ENCODE data around the gene ENTHD1.

The ENTHD1 gene

DNA sequence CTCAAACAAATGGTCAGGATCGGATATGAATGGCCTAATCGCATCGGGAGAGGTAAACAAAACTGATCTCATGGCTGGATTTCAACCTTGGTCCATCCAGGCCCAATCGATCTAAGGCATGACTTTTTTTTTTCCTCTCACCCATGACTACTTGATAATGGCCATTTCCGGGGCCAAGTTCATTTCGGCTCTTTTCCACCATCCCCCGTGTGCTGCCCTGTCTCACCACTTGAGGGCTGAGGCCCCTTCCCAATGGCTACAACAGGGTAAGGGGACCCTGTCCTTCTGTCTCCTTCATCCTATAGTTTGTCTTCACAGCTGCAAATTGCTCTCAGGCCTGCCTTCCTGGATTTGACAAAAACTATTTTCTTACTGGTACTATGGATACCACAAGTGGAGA is 34.0 kb upstream of the ENTHD1 start:
- no peak for TF ChIP-seq CEBPB (IDR thresholded peaks at IDR 0.05)
- TF ChIP-seq FOXM1 (IDR thresholded peaks at IDR 0.05; ENCODE audit: borderline replicate concordance, low read depth), result no peak
- no peak for TF ChIP-seq CREB1 (IDR thresholded peaks at IDR 0.05; ENCODE audit: low read depth)
- TF ChIP-seq TCF12 (IDR thresholded peaks at IDR 0.05; ENCODE audit: low read depth), result no peak

DNA sequence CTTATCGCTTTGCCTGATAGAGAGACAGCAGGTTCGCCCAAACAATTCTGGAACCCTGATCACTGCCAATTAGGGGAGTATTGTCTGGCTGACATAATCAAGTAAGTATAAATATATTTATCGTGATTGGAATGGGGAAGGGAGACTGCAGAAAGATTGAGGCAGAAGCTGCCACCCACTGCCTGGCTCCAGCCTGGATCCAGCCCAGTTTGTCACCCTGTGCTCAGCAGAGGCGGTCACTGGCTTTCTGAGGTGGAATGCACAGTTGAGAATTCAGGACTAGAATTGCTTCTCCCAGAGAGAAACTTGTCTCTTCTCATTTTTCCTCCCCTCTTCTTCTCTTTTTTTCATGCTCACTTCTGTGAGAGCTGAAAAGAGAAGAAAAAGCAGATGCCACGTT is 33.2 kb upstream of the ENTHD1 start:
- TF ChIP-seq CREB1 (IDR thresholded peaks at IDR 0.05; ENCODE audit: low read depth) (no peak), TEAD4 (IDR thresholded peaks at IDR 0.05) (no peak), NFIC (IDR thresholded peaks at IDR 0.05) (no peak), MAX (IDR thresholded peaks at IDR 0.05) (no peak), YY1 (IDR thresholded peaks at IDR 0.05; ENCODE audit: low read depth) (no peak), TCF12 (IDR thresholded peaks at IDR 0.05; ENCODE audit: low read depth) (no peak), REST (IDR thresholded peaks at IDR 0.05; ENCODE audit: low read depth) (no peak)
- TF ChIP-seq, protein P1, sequence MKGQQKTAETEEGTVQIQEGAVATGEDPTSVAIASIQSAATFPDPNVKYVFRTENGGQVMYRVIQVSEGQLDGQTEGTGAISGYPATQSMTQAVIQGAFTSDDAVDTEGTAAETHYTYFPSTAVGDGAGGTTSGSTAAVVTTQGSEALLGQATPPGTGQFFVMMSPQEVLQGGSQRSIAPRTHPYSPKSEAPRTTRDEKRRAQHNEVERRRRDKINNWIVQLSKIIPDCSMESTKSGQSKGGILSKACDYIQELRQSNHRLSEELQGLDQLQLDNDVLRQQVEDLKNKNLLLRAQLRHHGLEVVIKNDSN (IDR thresholded peaks at IDR 0.05), result no peak

GRCh38 chr22:39925909-39926679 is 32.5 kb upstream of the ENTHD1 start:
- TF ChIP-seq FOXM1 (IDR thresholded peaks at IDR 0.05; ENCODE audit: borderline replicate concordance, low read depth) (no peak), EGR1 (IDR thresholded peaks at IDR 0.05) (no peak), EP300 (IDR thresholded peaks at IDR 0.05; ENCODE audit: borderline replicate concordance) (no peak), NFIC (IDR thresholded peaks at IDR 0.05) (no peak), RAD21 (IDR thresholded peaks at IDR 0.05; ENCODE audit: low read depth) (no peak), REST (IDR thresholded peaks at IDR 0.05; ENCODE audit: low read depth) (no peak), TEAD4 (IDR thresholded peaks at IDR 0.05) (no peak), ZBTB7A (IDR thresholded peaks at IDR 0.05; ENCODE audit: low read depth) (no peak), TCF12 (IDR thresholded peaks at IDR 0.05; ENCODE audit: low read depth) (no peak), CEBPB (IDR thresholded peaks at IDR 0.05) (no peak)
- TF ChIP-seq, protein P1 (IDR thresholded peaks at IDR 0.05), result no peak

DNA sequence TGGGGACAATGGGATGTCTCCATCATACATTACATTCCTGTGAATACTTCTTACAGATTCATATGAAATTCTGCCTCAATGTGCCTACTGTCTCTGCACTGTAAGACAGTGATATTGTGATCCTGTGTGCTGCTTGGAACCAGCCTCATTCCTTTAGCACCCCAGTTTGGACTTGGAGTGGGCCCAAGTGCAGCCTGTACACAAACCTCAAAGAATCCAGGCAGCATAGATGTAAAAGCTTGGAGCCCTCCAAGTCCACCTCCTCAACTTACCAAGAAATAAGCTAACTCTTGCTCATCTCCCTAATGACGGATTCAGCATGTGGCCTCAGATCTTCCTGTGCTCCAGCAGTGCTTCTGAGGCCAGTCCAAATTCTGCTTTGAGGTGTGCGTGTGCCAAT is 31.7 kb upstream of the ENTHD1 start:
- TF ChIP-seq TAF1 (IDR thresholded peaks at IDR 0.05; ENCODE audit: low read depth) (no peak), CREB1 (IDR thresholded peaks at IDR 0.05; ENCODE audit: low read depth) (no peak)

DNA sequence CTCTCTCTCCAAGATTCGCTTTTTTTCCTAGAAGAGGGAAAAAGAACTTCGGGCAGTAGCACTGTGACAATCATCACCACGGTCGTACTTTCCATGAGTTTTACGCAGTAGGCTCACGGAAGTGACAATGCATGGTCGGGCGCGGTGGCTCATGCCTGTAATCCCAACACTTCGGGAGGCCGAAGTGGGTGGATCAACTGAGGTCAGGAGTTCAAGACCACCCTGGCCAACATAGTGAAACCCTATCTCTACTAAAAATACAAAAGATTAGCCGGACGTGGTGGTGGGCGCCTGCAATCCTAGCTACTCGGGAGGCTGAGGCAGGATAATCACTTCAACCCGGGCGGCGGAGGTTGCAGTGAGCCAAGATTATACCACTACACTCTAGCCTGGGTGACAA is 30.7 kb upstream of the ENTHD1 start:
- TF ChIP-seq, protein P1 (IDR thresholded peaks at IDR 0.05), result no peak

- TF ChIP-seq TAF1 (IDR thresholded peaks at IDR 0.05; ENCODE audit: low read depth), result no peak
- no peak for TF ChIP-seq MAX (IDR thresholded peaks at IDR 0.05)
- TF ChIP-seq RAD21 (IDR thresholded peaks at IDR 0.05; ENCODE audit: low read depth), result no peak
- TF ChIP-seq CEBPB (IDR thresholded peaks at IDR 0.05), result no peak
- TF ChIP-seq NFIC (IDR thresholded peaks at IDR 0.05), result no peak
- TF ChIP-seq, protein P1 (IDR thresholded peaks at IDR 0.05), result no peak
- TF ChIP-seq EGR1 (IDR thresholded peaks at IDR 0.05), result no peak
- no peak for TF ChIP-seq TEAD4 (IDR thresholded peaks at IDR 0.05)
- TF ChIP-seq TCF12 (IDR thresholded peaks at IDR 0.05; ENCODE audit: low read depth), result no peak
- no peak for TF ChIP-seq EP300 (IDR thresholded peaks at IDR 0.05; ENCODE audit: borderline replicate concordance)
- TF ChIP-seq ZBTB7A (IDR thresholded peaks at IDR 0.05; ENCODE audit: low read depth), result no peak
- TF ChIP-seq YY1 (IDR thresholded peaks at IDR 0.05; ENCODE audit: low read depth), result no peak
- no peak for TF ChIP-seq CREB1 (IDR thresholded peaks at IDR 0.05; ENCODE audit: low read depth)
- no peak for TF ChIP-seq REST (IDR thresholded peaks at IDR 0.05; ENCODE audit: low read depth)
- no peak for TF ChIP-seq FOXM1 (IDR thresholded peaks at IDR 0.05; ENCODE audit: borderline replicate concordance, low read depth)
Observed at GRCh38 chr22:39923696-39924095, 30.1 kb upstream of the ENTHD1 start.
